ENCODE data around the gene GNAL. TPM values are rescaled to one million over a fixed set of nuclear protein-coding genes. Genes with fewer than 3 reads are reported as not detected.

GNAL gene
- total RNA-seq, 1 experiment from 2014 or later: 24.0 TPM

- H3K27me3 ChIP-seq (ENCODE audit: insufficient read depth, low read length): no peaks in the 10 kb centered on the region; the same call in 1 of the 2 replicates
- H3K4me1 Mint-ChIP-seq: peaks cover 17 to 23% of the 10 kb centered on the region in 2 experiments
- no CpG with 5 or more reads among the region's 81 CpGs for WGBS (ENCODE audit: extremely low coverage, insufficient read length, low lambda C conversion rate)
Observed at GRCh38 chr18:11751341-11752115, 62.5 kb downstream of the GNAL start.

More at GRCh38 chr18:11751341-11752115, 62.5 kb downstream of the GNAL start:
- peak; percentile 72 for DNase-seq
- no peak overlapping the region for H2BK120ac ChIP-seq (ENCODE audit: low read depth, low read length, poor library complexity, severe bottlenecking)
- H3K18ac ChIP-seq (ENCODE audit: insufficient read length, low read depth, low read length): no peak overlapping the region
- H3K9ac ChIP-seq (ENCODE audit: extremely low read depth, insufficient read length, low read length): no peak overlapping the region
- no peak overlapping the region for H3T11ph ChIP-seq (ENCODE audit: low read length)
- no peaks in the 10 kb centered on the region for H3K9me3 ChIP-seq (ENCODE audit: control insufficient read depth, low read depth, low read length)
- peak overlapping the region; percentile 88 for H3K4me2 ChIP-seq (ENCODE audit: insufficient read depth, insufficient read length, low read length)
- H4K8ac ChIP-seq (replicated peaks; ENCODE audit: insufficient read length, low read depth, low read length): no peak overlapping the region
- H3K4me1 ChIP-seq (ENCODE audit: insufficient read depth, low read length): no peaks in the 10 kb centered on the region
- H2AFZ ChIP-seq (ENCODE audit: low read length): no peak overlapping the region
- H4K5ac ChIP-seq (ENCODE audit: insufficient read length, low read depth, low read length): no peak overlapping the region
- H3K36me3 Mint-ChIP-seq (ENCODE audit: insufficient read depth in 1 of 3, low read depth in 3 of 3): peaks cover 0 to 11% (median 4%) of the 10 kb centered on the region in 3 experiments; a peak in 4 of 7 replicates
- no peaks in the 10 kb centered on the region for H3K79me2 ChIP-seq (ENCODE audit: insufficient read depth, low read length)
- peaks cover 2 to 7% of the 10 kb centered on the region in 2 experiments; a peak in 3 of 5 replicates for H3K9me3 Mint-ChIP-seq
- H3K4me3 Mint-ChIP-seq: peak overlapping the region; percentile 77 to 84
- H2AK5ac ChIP-seq (ENCODE audit: insufficient read length, low read length): no peak overlapping the region
- 0 out of 3 replicates have a peak, but pooled peaks have one; percentile 11 for TF ChIP-seq CTCF (conservative IDR thresholded peaks at IDR 0.05)
- H3K4ac ChIP-seq (ENCODE audit: low read depth, low read length): no peak overlapping the region
- H3K56ac ChIP-seq (ENCODE audit: insufficient read length, low read depth, low read length): no peak overlapping the region
- peak overlapping the region; percentile 67; the same call in 1 of the 2 replicates for H3K14ac ChIP-seq (ENCODE audit: insufficient read depth, low read length)
- H3K27ac ChIP-seq (ENCODE audit: insufficient read length, low read depth, low read length): no peak overlapping the region
- H3K79me1 ChIP-seq (ENCODE audit: insufficient read depth, low read depth, low read length, poor library complexity, severe bottlenecking): no peaks in the 10 kb centered on the region
- peaks cover 28% of the 10 kb centered on the region for H3K27me3 Mint-ChIP-seq (ENCODE audit: low read depth)
- H2BK15ac ChIP-seq (ENCODE audit: low read depth, low read length): no peak overlapping the region; the same call in 1 of the 2 replicates
- no peak overlapping the region; a peak in 1 of 7 replicates for H3K27ac Mint-ChIP-seq
- no peak overlapping the region for H2BK20ac ChIP-seq (ENCODE audit: low read depth, low read length, poor library complexity, severe bottlenecking)
- no peaks in the 10 kb centered on the region for H4K20me1 ChIP-seq (ENCODE audit: control insufficient read depth, insufficient read depth, insufficient read length)
- no peak overlapping the region for H3K23ac ChIP-seq (ENCODE audit: insufficient read length, low read depth, low read length)
- peak overlapping the region; percentile 15 for H2BK12ac ChIP-seq (ENCODE audit: insufficient read length, low read depth, low read length)
- H2BK5ac ChIP-seq (ENCODE audit: insufficient read length, low read length): no peak overlapping the region
- peaks cover 10% of the 10 kb centered on the region for H3K23me2 ChIP-seq (ENCODE audit: insufficient read length, low read depth, low read length, poor library complexity, severe bottlenecking)
- H4K91ac ChIP-seq (ENCODE audit: insufficient read length, low read depth, low read length): no peak overlapping the region
